Cardiac fibroblast (primary cell): Measurements from ENCODE around the gene CASZ1.

ENCODE experiments used
- DNase-seq, 2 donors: peaks; one replicate each; pipeline versions ENCODE4 v3.0.0 to v3.0.0-alpha.2; 2010; ENCODE audit warnings: low read depth in 2 of 2
- H3K4me3 ChIP-seq, 2 donors: replicated peaks in 1 of 2; 1 replicate in 1 of 2; 2 replicates in 1 of 2; pipeline ENCODE4 v1.5.1; 2011; ENCODE audit warnings: low read depth in 2 of 2, low read length in 2 of 2, mild to moderate bottlenecking in 2 of 2, moderate library complexity in 1 of 2
- TF ChIP-seq, protein P1 (sequence below): IDR thresholded peaks from one replicate; pipeline ENCODE4 v1.5.1; 2011; ENCODE audit warnings: low read depth, mild to moderate bottlenecking, low read length, inconsistent platforms

The CASZ1 gene

DNA sequence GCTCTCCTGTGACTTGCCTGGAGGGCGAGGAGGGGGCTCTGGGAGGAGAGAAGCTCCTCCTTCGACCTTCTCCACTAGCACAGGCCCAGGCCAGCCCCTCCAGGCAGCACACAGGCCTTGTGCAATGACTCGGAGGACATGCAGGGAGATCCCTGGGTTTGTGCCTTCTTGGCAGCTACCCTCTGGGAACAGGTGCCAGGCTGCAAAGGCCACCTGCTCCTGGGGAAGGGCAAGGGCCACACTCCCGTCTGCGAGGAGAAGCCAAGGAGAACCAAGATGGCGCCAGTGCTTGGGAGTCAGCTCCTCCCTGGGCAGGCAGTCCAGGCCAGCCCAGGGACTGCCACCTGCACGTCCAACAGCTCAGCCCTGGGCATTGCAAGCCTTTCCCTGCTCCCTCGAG is 15.3 kb downstream of the CASZ1 start:
- TF ChIP-seq, protein P1, sequence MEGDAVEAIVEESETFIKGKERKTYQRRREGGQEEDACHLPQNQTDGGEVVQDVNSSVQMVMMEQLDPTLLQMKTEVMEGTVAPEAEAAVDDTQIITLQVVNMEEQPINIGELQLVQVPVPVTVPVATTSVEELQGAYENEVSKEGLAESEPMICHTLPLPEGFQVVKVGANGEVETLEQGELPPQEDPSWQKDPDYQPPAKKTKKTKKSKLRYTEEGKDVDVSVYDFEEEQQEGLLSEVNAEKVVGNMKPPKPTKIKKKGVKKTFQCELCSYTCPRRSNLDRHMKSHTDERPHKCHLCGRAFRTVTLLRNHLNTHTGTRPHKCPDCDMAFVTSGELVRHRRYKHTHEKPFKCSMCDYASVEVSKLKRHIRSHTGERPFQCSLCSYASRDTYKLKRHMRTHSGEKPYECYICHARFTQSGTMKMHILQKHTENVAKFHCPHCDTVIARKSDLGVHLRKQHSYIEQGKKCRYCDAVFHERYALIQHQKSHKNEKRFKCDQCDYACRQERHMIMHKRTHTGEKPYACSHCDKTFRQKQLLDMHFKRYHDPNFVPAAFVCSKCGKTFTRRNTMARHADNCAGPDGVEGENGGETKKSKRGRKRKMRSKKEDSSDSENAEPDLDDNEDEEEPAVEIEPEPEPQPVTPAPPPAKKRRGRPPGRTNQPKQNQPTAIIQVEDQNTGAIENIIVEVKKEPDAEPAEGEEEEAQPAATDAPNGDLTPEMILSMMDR = no peak
- no peak for DNase-seq
- no peak overlapping the region for H3K4me3 ChIP-seq

DNA sequence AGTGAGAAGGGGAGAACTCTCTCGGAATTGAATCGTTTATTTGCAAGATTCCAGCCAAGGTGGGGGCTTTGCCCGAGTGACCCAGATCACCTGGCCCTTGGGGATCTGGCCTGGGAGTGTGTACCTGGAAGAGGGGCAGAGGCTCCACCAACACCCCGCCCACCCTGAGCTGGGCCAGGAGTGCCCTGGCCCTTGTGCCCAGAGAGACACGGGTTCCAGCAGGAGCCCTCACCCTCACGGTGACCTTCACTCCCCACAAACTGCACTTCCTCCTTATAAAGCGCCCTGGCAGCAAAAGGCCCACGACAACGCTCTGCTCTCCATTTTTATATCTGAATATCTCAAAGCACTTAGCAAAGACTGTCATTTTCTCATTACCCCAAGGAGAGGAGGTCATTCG is 16.6 kb downstream of the CASZ1 start:
- TF ChIP-seq, protein P1 = no peak
- DNase-seq = no peak
- no peak overlapping the region for H3K4me3 ChIP-seq

DNA sequence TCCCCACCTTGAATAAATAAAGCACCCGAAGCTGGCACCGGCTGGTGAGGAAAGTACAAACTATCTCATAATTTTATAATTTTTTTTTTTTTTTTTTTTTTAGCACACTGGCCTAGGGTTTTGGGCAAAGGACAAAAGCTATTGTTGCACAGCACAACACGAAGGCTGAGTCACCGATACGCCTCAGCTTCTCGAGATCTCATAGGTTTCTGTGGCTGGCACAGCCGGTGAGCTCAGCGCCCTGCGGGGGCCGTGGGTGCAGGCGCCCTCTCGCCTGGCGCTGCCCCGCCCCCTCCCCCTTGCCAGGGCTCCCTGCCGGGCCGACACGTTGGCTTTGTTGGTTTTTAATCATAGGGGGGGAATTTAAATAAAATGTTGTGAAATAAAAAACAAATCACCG is 17.2 kb downstream of the CASZ1 start:
- no peak overlapping the region for H3K4me3 ChIP-seq
- DNase-seq = no peak
- TF ChIP-seq, protein P1 = no peak

GRCh38 chr1:10778640-10779039 is 17.8 kb downstream of the CASZ1 start:
- no peak overlapping the region for H3K4me3 ChIP-seq
- TF ChIP-seq, protein P1 = no peak
- DNase-seq = no peak

GRCh38 chr1:10777749-10778574 is 18.5 kb downstream of the CASZ1 start:
- no peak for DNase-seq
- TF ChIP-seq, protein P1 = no peak
- H3K4me3 ChIP-seq = no peak overlapping the region

- TF ChIP-seq, protein P1 = no peak
- no peak overlapping the region for H3K4me3 ChIP-seq
- DNase-seq = no peak
Measured at GRCh38 chr1:10776190-10776905, 20.1 kb downstream of the CASZ1 start.
